HepG2 (cell line): Measurements from ENCODE around the gene SLC12A1. TPM values are rescaled to one million over a fixed set of nuclear protein-coding genes. Genes with fewer than 3 reads are reported as not detected.

Experiments
- ATAC-seq: fragments of 200-7000 bp; cut with Tn5 transposase; 3 replicates; pipeline ENCODE4 v1.9.1; 2020; ENCODE audit warnings: mild to moderate bottlenecking, moderate library complexity
- BruUV-seq: library from RNA; stranded (reverse); fragments of 400-500 nt; replicated peaks from 2 replicates; lab custom pipeline; 2021; lab: Mats Ljungman, UMichigan
- CTCF ChIA-PET: fragments of 300-600 bp; formaldehyde crosslinking; extraction: SDS; loops from one replicate; lab custom pipeline; 2021; ENCODE audit warnings: low total read pairs, inconsistent platforms, low intra/inter-chr PET ratio; lab: Yijun Ruan, JAX
- POLR2A ChIA-PET: fragments of 350-600 bp; sonication (Branson Sonifier 250); formaldehyde crosslinking; loops from one replicate; lab custom pipeline; 2020; ENCODE audit warnings: antibody characterized with exemption, inconsistent platforms; lab: Yijun Ruan, JAX
- DNase-seq: peaks from one replicate; pipeline ENCODE4 v3.0.0-alpha.2; 2015; ENCODE audit warnings: low spot score
- FAIRE-seq: peaks from 3 replicates; lab custom pipeline; 2011; peaks lifted over from hg19 to GRCh38; lab: Jason Lieb, UNC
- H2AFZ ChIP-seq: one replicate; pipeline ENCODE4 v1.6.1; 2011; ENCODE audit warnings: low read length, inconsistent platforms
- H3K27ac ChIP-seq: fragments of 300-600 bp; 3 replicates; pipeline ENCODE4 v1.8.0; 2011; ENCODE audit warnings: mixed run types, mild to moderate bottlenecking, mixed read lengths, low read length, inconsistent platforms; ENCODE audit not compliant: insufficient read depth; ENCODE audit errors: extremely low read length
- H3K27me3 ChIP-seq, 2 experiments: fragments of 200-600 bp in 1 of 2; 2 replicates in 1 of 2; 3 replicates in 1 of 2; pipeline versions ENCODE4 v1.6.0 to v1.8.0; 2011; ENCODE audit warnings: low read length in 2 of 2, mild to moderate bottlenecking in 2 of 2, moderate library complexity in 2 of 2, inconsistent platforms in 1 of 2; ENCODE audit not compliant: insufficient read depth in 2 of 2, control insufficient read depth in 1 of 2
- H3K36me3 ChIP-seq, 2 experiments: fragments of 200-600 bp in 1 of 2; replicated peaks in 1 of 2; 2 replicates in 1 of 2; 3 replicates in 1 of 2; pipeline versions ENCODE4 v1.5.1 to v1.8.0; 2011; ENCODE audit warnings: low read length in 2 of 2, inconsistent platforms in 1 of 2; ENCODE audit not compliant: insufficient read depth in 2 of 2, control insufficient read depth in 1 of 2
- H3K4me1 ChIP-seq: 2 replicates; pipeline ENCODE4 v1.5.1; 2012; ENCODE audit warnings: low read length, inconsistent platforms; ENCODE audit not compliant: insufficient read depth
- H3K4me2 ChIP-seq: 2 replicates; pipeline ENCODE4 v1.6.0; 2011; ENCODE audit warnings: low read depth, low read length, inconsistent platforms
- H3K4me3 ChIP-seq, 3 experiments: fragments of 200-600 bp in 1 of 3; sonication (generic), shearing (Covaris generic) in 1 of 3; replicated peaks in 1 of 3; 2 replicates each; pipeline ENCODE4 v1.5.1; 2011 to 2016; ENCODE audit warnings: low read length in 3 of 3, inconsistent platforms in 2 of 3, low read depth in 2 of 3, mild to moderate bottlenecking in 2 of 3, control low read depth in 1 of 3, mixed read lengths in 1 of 3; ENCODE audit not compliant: insufficient read depth in 1 of 3
- H3K79me2 ChIP-seq: one replicate; pipeline ENCODE4 v1.6.1; 2011; ENCODE audit warnings: low read length, inconsistent platforms; ENCODE audit not compliant: insufficient read depth
- H3K9ac ChIP-seq: 2 replicates; pipeline ENCODE4 v1.6.0; 2011; ENCODE audit warnings: mild to moderate bottlenecking, low read depth, low read length, inconsistent platforms; ENCODE audit not compliant: insufficient read depth
- H3K9me3 ChIP-seq: 2 replicates; pipeline ENCODE4 v1.5.1; 2012; ENCODE audit warnings: mild to moderate bottlenecking, low read length
- H4K20me1 ChIP-seq: 2 replicates; pipeline ENCODE4 v1.6.0; 2011; ENCODE audit warnings: inconsistent platforms, mild to moderate bottlenecking, low read length, moderate library complexity; ENCODE audit not compliant: insufficient read depth
- ATF7-NPFF ChIP-seq: sonication (generic); formaldehyde crosslinking; IDR thresholded peaks from 2 replicates; pipeline ENCODE4 v1.8.1; 2023; ENCODE audit warnings: mild to moderate bottlenecking, low read depth, missing genetic modification reagents, moderate library complexity
- CTCF ChIP-seq: sonication (generic); formaldehyde crosslinking; IDR thresholded peaks from 2 replicates; pipeline ENCODE4 v1.5.0; 2020; ENCODE audit warnings: mild to moderate bottlenecking, missing genetic modification reagents, moderate library complexity
- DNMT3B ChIP-seq: conservative IDR thresholded peaks from 2 replicates; pipeline ENCODE4 v1.6.1; 2016; ENCODE audit warnings: missing biosample characterization, control low read depth
- FOSL2 ChIP-seq: sonication (generic); formaldehyde crosslinking; IDR thresholded peaks from 2 replicates; pipeline ENCODE4 v1.4.0; 2020; ENCODE audit warnings: missing genetic modification reagents
- KAT7 ChIP-seq: IDR thresholded peaks from 2 replicates; pipeline ENCODE4 v1.6.1; 2018; ENCODE audit warnings: borderline replicate concordance, missing compliant biosample characterization
- MEIS2 ChIP-seq: sonication (generic); formaldehyde crosslinking; IDR thresholded peaks from 2 replicates; pipeline ENCODE4 v1.9.0; 2021; ENCODE audit warnings: mild to moderate bottlenecking, missing genetic modification reagents
- MIXL1 ChIP-seq: IDR thresholded peaks from 2 replicates; pipeline ENCODE4 v1.6.1; 2016
- MXI1 ChIP-seq: IDR thresholded peaks from 3 replicates; pipeline ENCODE4 v1.6.1; 2012; ENCODE audit warnings: low read depth, low read length, inconsistent platforms, borderline replicate concordance
- NFYB ChIP-seq: sonication (generic); formaldehyde crosslinking; IDR thresholded peaks from 2 replicates; pipeline ENCODE4 v1.4.0; 2020; ENCODE audit warnings: missing genetic modification reagents
- PRPF4 ChIP-seq: fragments of 200-400 bp; formaldehyde crosslinking; IDR thresholded peaks from 2 replicates; pipeline ENCODE4 v1.6.1; 2016; ENCODE audit warnings: low read length, low read depth; ENCODE audit not compliant: poor library complexity, severe bottlenecking
- RBM22 ChIP-seq: fragments of 200-400 bp; formaldehyde crosslinking; optimal IDR thresholded peaks from 2 replicates; pipeline ENCODE3; 2017; ENCODE audit warnings: mild to moderate bottlenecking, low read length, moderate library complexity
- THRA ChIP-seq: sonication (generic); formaldehyde crosslinking; IDR thresholded peaks from 2 replicates; pipeline ENCODE4 v1.4.0; 2020; ENCODE audit warnings: missing genetic modification reagents, borderline replicate concordance
- TRIM22 ChIP-seq: fragments of 450-650 bp; IDR thresholded peaks from 2 replicates; pipeline ENCODE4 v1.6.1; 2017
- U2AF1 ChIP-seq: fragments of 200-400 bp; formaldehyde crosslinking; optimal IDR thresholded peaks from 2 replicates; pipeline ENCODE3; 2017; ENCODE audit warnings: mild to moderate bottlenecking, low read depth, low read length
- ZBTB7A ChIP-seq: sonication (generic); formaldehyde crosslinking; IDR thresholded peaks from 2 replicates; pipeline ENCODE4 v1.8.0; 2022; ENCODE audit warnings: mild to moderate bottlenecking, missing genetic modification reagents
- ZNF484 ChIP-seq: sonication (generic); formaldehyde crosslinking; IDR thresholded peaks from 2 replicates; pipeline ENCODE4 v1.5.1; 2020; ENCODE audit warnings: mild to moderate bottlenecking, low read depth, missing genetic modification reagents, borderline replicate concordance
- ZNF691 ChIP-seq: sonication (generic); formaldehyde crosslinking; IDR thresholded peaks from 2 replicates; pipeline ENCODE4 v1.4.0; 2020; ENCODE audit warnings: missing genetic modification reagents, low read depth, mild to moderate bottlenecking, borderline replicate concordance
- WGBS: methylation state at CpG from one replicate; pipeline ENCODE4 v1.1.6; 2017; ENCODE audit warnings: low lambda C conversion rate; 5-methylcytosine and 5-hydroxymethylcytosine counted together
- in situ Hi-C: cut with HindIII; loops from 2 replicates; pipeline ENCODE4 v1.10.0; 2017; ENCODE audit warnings: low pct_unique_long_range_greater_than_20kb; ENCODE audit not compliant: extremely low pct_ligation_motif_present
- intact Hi-C: fragments of 100-400 bp; cut with micrococcal nuclease; formaldehyde crosslinking; loops from one replicate; pipeline ENCODE4 v1.10.0; 2022; ENCODE audit not compliant: unreplicated experiment
- polyA plus RNA-seq, 8 experiments: library from polyadenylated mRNA; depleted of rRNA in 3 of 8; stranded (reverse) in 7 of 8; unstranded in 1 of 8; fragments of >200 nt; fragmentation: Illumina TruSeq in 4 of 8; extraction: Trizol in 4 of 8; gene quantifications; 2 replicates each; pipeline versions ENCODE4 v1.2.1 to v1.2.3, GENCODE V29; 2011 to 2016; ENCODE audit warnings: low read depth in 4 of 8, missing spikeins in 1 of 8, mixed read lengths in 1 of 8; ENCODE audit not compliant: insufficient read depth in 1 of 8
- total RNA-seq, 5 experiments: library from RNA; depleted of rRNA; stranded (reverse); fragments of >200 nt; fragmentation: Illumina TruSeq; extraction: Trizol; gene quantifications; 2 replicates each; pipeline ENCODE4 v1.2.3, GENCODE V29; 2016; ENCODE audit warnings: low read depth in 1 of 5

SLC12A1 gene
- total and polyA plus RNA-seq, 2 of the 13 experiments (the other 11 are each of a cell fraction or from before 2014, with no cell fraction given) = not detected

- no peaks in the 10 kb centered on the region for H3K9me3 ChIP-seq
- H3K36me3 ChIP-seq = no peaks in the 10 kb centered on the region
- H3K4me2 ChIP-seq = no peak overlapping the region
- FAIRE-seq = no peak
- H3K4me3 ChIP-seq = no peak overlapping the region
- no peak for TF ChIP-seq FOSL2 (CRISPR knock-in tag)
- TF ChIP-seq ZNF484 (CRISPR knock-in tag) = no peak
- no peak for TF ChIP-seq NFYB (CRISPR knock-in tag)
- TF ChIP-seq KAT7 (CRISPR knock-in tag) = no peak
- no peak for TF ChIP-seq PRPF4
- TF ChIP-seq ZBTB7A (CRISPR knock-in tag) = no peak
- TF ChIP-seq ATF7-NPFF (CRISPR knock-in tag) = no peak
- TF ChIP-seq RBM22 = no peak
- no peak for TF ChIP-seq THRA (CRISPR knock-in tag)
- TF ChIP-seq DNMT3B (CRISPR knock-in tag) = no peak
- no peak for TF ChIP-seq ZNF691 (CRISPR knock-in tag)
- TF ChIP-seq CTCF (CRISPR knock-in tag) = no peak
- no peak for TF ChIP-seq U2AF1
- TF ChIP-seq TRIM22 = no peak
- no peak for TF ChIP-seq MEIS2 (CRISPR knock-in tag)
- TF ChIP-seq MXI1 = no peak
- no peak for TF ChIP-seq MIXL1 (CRISPR knock-in tag)
- WGBS = 19% methylated on average over 4 of the region's 4 CpGs
- no peaks in the 10 kb centered on the region for H3K27me3 ChIP-seq
- ChIA-PET POLR2A (no interaction called here), CTCF (no interaction called here)
- BruUV-seq = no TSS peak
- no peak overlapping the region for H2AFZ ChIP-seq
- no peak overlapping the region for H3K27ac ChIP-seq
- no peaks in the 10 kb centered on the region for H3K4me1 ChIP-seq
- DNase-seq = no peak
- intact Hi-C loops = no loop called here
- in situ Hi-C loops = loop anchor here (10.0 to 25.0 kb wide), 2 partner anchors 167 to 1094 kb away; no protein-coding TSS in a partner anchor
- no peaks in the 10 kb centered on the region for H4K20me1 ChIP-seq
- no peak for ATAC-seq
- no peak overlapping the region for H3K9ac ChIP-seq
- no peaks in the 10 kb centered on the region for H3K79me2 ChIP-seq
Measured at GRCh38 chr15:48281674-48282073, 75.6 kb downstream of the SLC12A1 start.
